Fibroblast of skin of back (primary cell): ENCODE data around the gene CD244.

Experiments used
- DNase-seq: peaks from one replicate; pipeline ENCODE4 v3.0.0-alpha.2; 2013

The CD244 gene

GRCh38 chr1:160844447-160845232, 18.0 kb downstream of the CD244 start:
- no peak for DNase-seq

GRCh38 chr1:160841079-160841478, 21.6 kb downstream of the CD244 start:
- DNase-seq: no peak

DNA sequence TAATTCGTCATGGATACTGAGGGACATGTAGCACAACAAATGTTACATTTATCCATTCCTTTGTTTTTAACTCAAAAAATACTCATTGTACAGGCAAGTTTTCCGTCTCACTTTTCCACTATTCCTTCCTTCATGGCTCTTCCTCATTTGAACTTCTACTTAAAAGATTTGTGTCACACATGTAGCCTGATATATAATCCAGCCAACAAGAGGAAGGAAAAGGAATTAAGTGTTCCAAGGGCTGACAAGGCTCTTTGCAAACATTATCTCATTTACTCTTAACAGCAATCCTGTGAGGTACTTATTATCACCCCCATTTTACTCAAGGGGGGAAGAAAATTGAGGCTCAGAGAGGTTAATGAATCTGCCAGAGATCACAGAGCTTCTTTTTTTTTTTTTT, 22.9 kb downstream of the CD244 start:
- DNase-seq: no peak

GRCh38 chr1:160838888-160839287, 23.8 kb downstream of the CD244 start:
- DNase-seq: no peak

DNA sequence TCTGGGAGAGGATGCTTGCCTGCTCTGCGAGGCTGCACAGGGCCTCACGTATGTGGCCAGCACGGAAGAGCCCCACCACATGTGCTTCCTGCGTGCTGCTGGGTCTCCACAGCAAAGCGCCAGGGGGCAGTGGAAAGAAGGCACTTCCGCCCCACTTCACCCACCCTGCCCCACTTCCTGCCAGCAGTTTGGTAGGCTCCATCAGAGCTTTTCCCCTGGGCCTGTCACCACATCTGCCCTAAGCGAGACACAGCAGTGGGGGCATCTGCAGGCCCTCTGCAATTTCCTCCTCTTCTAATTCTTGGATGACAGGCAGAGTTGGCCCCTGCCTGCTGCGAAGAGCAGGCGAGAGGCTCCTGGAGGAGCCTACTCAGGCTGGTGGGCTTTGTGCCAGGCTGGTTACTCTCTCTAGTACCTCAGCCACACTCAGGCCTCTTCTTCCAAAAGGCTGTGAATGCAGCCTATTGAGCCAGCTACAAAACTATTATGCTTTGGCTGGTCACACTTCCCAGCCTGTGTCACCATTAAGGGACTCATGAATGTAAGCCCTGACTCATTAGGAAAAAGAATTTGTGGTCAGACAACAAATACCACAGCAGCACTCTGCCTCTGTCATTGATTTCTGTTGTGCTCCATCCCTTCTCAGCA, 25.0 kb downstream of the CD244 start:
- peak; percentile 50 for DNase-seq

GRCh38 chr1:160836981-160837557, 25.6 kb downstream of the CD244 start:
- peak; percentile 4 for DNase-seq

DNA sequence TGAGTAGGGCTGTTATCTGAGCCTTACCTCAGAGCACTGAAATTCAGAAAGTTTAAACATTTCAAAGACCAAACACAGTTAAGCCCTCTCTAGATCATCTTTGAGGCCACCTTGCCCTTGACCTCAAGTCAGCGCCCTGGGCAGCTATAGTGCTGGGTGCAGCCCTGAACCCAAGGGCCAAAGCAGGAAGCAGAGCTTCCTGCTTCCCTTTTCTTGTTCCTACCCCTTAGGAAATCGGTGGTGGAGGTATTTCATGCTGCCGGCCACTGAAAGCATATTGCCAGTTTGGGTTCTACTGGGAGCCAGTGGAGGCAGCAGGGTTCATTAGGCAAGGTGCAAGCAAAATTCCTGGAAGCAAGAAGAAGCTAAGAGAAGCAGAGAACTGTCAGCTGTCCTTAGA, 26.1 kb downstream of the CD244 start:
- DNase-seq: no peak

- no peak for DNase-seq
These were observed 26.9 kb downstream of the CD244 start for GRCh38 chr1:160835751-160836150.

- DNase-seq: peak; percentile 33
These were observed 27.6 kb downstream of the CD244 start for GRCh38 chr1:160834945-160835565.

DNA sequence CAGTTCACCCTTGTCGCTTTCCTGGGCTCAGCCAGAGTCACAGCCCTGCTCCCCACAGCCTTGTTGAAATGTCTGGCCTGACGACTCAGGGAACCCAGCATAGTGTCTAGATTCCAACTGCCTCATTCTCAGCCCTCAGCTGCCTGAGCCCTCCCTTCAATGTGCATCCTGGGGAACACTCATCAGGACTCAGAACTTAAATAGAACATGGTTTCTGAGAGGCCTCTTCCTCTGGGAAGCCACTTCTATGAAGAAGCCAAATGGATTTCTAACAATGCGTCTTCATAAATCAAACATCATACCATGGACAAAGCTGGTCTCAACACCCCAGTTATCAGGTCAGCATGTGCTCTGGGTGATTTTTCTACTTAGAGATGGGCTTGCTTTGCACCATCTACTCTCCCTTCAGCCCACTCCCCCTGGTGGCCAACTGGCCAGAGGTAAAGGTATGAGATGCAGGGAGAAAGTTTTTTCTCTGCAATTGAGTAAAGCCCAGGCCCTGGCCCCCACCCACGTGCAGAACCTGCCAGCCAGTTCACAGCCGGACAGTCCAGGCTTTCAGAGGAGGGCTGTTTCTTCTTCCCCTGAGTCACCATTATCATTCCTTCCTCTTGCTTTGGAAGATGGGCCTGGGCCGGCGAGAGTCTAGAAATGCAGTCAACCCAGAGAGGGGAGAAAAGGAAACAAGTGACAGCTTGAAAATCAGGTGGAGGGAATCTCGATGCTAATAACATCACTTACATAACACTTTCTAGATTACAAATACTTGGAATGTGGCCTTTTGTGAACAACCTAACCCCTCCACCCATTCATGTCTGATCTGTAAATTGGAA, 32.1 kb downstream of the CD244 start:
- DNase-seq: peak; percentile 38

- no peak for DNase-seq
These were observed 32.9 kb downstream of the CD244 start for GRCh38 chr1:160829766-160830165.

DNA sequence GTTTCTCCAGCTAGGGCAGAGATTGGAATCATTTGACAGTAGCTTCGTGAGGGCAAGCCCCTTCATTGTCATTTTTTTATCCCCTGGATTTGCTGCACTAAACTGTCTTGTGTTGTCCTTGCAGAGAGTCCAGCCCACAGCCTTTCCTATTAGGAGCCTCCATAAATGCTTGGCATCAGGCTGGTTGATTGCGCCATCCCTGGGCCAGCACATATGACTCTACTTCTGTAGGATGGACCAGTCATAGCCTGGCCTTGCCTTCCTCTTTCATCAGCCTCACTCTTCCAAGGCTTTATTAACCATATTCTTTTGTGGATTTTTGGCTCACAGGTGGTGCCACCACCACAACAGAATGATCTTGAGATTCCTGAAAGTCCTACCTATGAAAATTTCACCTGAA, 35.3 kb downstream of the CD244 start:
- no peak for DNase-seq

GRCh38 chr1:160826546-160826945, 36.1 kb downstream of the CD244 start:
- peak; percentile 8 for DNase-seq

DNA sequence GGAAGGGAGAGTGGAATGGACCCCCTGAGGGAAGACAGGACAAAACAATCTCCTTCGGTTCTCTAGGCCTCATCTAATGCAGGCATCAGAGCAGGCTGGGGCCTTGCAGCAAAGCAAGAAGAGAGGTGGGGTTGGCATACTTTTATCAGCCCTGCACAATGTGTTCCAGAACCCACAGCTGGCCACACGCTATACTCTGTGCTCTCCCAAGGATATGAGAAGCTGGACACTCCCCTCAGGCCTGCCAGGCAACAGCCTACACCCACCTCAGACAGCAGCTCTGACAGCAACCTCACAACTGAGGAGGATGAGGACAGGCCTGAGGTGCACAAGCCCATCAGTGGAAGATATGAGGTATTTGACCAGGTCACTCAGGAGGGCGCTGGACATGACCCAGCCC, 39.4 kb downstream of the CD244 start:
- DNase-seq: no peak

- no peak for DNase-seq
These were observed 41.1 kb downstream of the CD244 start for GRCh38 chr1:160821627-160822026.

DNA sequence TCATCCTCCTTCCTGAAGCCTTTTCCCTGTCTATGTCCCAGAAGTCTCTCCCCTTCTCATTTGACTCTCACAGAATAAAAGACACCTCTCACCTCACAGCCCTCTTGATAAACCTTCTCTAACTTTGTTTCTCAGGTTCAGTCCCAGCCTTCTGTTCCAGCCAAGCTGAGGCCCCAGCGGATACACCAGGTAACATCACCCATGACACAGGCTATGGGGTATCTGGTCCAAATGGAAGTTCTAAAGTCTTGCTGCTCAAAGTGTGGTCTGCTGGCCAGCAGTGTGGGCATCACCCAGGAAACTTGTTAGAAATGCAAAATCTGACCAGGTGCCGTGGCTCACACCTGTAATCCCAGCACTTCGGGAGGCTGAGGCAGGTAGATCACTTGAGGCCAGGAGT, 43.5 kb downstream of the CD244 start:
- no peak for DNase-seq

- DNase-seq: no peak
These were observed 44.3 kb downstream of the CD244 start for GRCh38 chr1:160818207-160818937.

- no peak for DNase-seq
These were observed 47.8 kb downstream of the CD244 start for GRCh38 chr1:160814856-160815255.

DNA sequence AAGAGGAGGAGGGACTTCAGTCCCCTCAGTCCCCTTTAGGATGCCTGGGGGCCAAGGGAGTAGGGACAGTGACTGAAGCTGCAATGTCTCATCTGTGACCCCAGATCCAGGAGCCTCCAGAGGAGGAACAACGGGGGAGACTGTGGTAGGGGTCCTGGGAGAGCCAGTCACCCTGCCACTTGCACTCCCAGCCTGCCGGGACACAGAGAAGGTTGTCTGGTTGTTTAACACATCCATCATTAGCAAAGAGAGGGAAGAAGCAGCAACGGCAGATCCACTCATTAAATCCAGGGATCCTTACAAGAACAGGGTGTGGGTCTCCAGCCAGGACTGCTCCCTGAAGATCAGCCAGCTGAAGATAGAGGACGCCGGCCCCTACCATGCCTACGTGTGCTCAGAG, 48.4 kb downstream of the CD244 start:
- no peak for DNase-seq

DNA sequence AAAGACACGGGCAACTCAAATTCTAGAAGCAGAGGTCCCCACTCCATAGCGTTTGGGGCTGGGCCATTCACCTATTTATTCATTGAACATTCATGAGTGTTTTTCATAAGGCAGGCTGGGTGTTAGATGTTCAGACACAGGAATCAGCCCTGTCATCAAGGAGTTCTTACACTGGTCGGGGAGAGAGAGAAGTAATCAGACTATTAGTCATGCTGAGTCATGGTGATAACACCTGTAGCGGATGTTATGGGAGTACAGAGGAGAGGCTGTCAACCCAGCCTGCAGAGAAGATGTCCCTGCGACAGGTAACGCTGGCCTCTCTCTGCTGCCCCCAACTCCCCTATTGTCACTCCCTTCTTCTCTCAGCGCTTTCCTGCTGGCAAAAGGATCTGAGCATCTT, 49.5 kb downstream of the CD244 start:
- DNase-seq: no peak

DNA sequence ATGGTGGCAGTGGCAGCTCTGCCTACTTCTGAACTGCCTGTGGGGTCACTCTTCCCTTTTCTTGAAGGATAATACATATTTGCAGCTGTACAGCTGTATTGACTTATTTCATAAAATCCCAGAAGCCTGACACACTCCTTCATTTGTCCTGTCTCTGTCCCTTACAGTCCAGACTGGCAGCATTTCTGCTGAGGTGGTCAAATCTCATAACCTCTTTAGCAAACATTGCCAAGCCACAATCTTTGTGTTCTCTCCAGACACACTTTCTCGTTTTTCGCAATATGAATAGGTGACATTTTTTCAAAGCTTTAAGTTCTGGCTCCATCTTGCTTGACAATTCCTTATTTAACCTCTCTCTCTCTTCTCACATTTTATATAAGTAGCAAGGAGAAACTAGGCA, 51.5 kb downstream of the CD244 start:
- DNase-seq: no peak

DNA sequence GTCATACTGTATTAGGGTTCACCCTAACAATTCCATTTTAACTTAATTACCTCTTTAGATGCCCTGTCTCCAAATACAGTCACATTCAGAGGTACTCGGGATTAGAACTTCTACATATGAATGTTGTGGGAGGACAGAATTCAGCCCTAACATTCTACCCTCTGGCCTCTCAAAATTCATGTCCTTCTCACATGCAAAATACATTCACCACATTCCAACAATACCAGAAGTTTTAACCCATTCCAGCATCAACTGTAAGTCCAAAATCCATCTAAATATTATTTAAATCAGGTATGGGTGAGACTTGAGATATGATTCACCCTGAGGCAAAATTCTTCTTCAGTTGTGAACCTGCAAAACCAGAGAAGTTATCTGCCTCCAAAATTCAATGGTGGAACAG, 52.2 kb downstream of the CD244 start:
- DNase-seq: no peak
